NCI-H2227 treated with DMSO at 0.1 percent for 48 hours (cell line): ENCODE measurements around the gene EDDM3A.
"Not testable (repeated sequence)": the region's sequence is repeated elsewhere in the genome, so short reads cannot be mapped to it uniquely, and the experiment has no call there.

Experiments used
- DNase-seq: peaks from one replicate; lab custom pipeline; 2025; lab: John Stamatoyannopoulos, UW

The EDDM3A gene, protein sequence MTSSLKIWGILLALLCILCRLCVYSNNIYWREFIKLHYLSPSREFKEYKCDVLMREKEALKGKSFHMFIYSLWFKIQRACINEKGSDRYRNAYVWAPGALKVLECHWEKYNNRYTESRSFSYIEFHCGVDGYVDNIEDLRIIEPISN

GRCh38 chr14:20745571-20746358 lies at the start of gene EDDM3A:
Gene EDDM3A (plus strand): TSS chr14:20745887. CDS start chr14:20747581, 1,694 bp downstream.
- DNase-seq, result no peak

DNA sequence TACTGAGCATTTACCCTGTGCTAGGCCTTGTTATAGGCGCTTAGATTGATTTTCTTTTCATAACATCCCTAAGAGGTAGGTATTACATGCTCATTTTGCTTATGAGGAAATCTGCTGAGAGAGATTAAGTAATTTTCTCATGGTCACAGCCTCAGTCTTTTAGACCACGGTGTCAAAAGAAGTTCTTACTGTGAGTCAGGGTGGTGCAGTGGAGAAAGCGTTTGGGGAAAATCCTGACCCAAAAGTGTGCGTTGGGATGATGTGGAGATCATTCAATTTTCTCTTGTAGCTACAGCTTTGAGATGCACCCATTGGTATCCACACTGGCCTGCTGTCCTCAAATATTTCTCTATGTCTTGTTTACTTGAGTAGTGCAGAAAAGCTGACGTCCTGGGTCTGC lies 48.9 kb upstream of the EDDM3A start:
- DNase-seq, result no peak

- DNase-seq, result peak; percentile 8
Observed at GRCh38 chr14:20697273-20698017, 48.2 kb upstream of the EDDM3A start.

DNA sequence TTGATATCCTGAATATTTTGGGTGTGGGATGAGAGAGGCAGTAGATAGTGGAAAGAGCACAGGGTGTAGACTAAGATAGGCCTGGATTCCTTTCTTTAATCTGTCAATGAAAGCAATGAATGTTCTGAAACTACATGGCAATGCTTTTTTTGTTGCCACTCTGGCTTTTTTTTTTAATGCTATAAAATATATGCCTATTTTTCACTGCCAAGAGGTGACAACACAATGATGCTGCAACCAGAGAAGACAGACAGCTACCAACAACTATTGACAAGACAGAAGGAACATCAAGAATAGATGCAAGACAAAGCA lies 47.7 kb upstream of the EDDM3A start:
- DNase-seq, result no peak

DNA sequence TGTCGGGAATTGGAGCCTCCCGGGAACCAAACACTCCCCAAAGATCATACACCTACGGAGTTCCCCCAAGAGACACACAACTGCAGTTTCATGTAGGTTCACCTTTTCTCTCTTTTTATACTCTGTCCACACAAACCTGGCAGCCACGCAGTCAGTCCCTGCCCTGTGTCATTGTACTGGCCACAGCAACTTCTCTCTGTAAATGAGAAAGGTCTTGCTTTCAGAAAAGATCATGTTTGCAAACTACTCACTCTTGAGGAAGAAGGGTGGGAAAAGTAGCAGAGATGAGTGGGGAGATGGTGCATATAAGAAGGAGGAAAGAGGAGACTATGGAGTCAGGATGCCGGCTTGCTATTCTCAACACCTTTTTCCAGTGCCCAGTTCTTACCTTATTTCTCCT lies 46.8 kb upstream of the EDDM3A start:
- DNase-seq, result no peak

GRCh38 chr14:20699931-20700330 lies 45.8 kb upstream of the EDDM3A start:
- DNase-seq, result no peak

GRCh38 chr14:20700965-20701364 lies 44.7 kb upstream of the EDDM3A start:
- DNase-seq, result not testable (repeated sequence)

DNA sequence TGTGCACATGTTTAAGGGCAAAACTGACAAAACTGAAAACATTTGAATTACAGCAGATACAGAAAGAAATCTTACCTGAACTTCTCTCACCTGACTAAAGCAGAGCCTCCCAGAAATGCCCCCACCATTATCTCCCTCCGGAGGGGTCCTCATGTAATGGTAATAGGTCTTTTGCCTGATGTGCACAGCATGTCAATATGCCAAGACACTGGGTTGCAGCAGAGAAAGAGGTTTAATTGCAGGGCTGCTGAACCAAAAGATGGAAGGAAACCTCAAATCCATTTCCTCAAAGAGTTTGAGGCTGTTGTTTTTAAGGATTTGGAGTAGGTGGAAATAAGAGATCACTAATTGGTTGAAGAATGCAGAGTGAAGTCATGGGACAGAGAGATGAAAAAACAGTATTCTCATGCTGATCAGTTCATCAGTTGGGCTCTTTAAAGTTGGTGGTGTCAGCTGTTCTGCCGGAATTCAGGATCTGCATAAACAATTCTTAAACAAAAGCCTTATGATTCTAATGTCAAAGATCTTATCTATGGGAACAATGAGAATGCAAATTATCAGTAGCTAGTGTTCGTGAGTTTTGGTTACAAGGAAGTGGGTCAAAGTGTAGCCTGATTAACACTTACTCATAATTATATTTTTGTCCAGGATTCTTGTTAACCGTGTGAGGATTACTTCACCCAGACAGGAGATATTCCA lies 38.9 kb upstream of the EDDM3A start:
- DNase-seq, result no peak

DNA sequence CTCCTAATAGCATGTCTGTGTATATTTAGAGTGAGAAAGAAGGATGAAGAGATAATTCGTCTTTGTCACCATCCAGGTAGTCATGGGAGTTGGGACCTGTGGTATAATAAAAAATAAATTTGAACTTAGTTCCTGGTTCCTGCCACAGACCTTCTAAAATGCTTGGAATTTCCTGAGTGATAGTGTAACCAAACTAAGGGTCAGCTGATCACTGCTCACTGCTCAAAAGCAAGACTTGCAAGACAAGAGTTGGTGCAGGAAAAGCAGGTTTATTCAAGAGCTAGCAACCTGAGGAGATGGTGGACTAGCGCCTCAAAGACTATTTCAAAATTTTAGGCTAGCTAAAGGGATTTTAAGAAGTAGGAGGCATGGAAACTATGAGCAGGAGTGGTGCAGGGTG lies 38.1 kb upstream of the EDDM3A start:
- DNase-seq, result no peak

DNA sequence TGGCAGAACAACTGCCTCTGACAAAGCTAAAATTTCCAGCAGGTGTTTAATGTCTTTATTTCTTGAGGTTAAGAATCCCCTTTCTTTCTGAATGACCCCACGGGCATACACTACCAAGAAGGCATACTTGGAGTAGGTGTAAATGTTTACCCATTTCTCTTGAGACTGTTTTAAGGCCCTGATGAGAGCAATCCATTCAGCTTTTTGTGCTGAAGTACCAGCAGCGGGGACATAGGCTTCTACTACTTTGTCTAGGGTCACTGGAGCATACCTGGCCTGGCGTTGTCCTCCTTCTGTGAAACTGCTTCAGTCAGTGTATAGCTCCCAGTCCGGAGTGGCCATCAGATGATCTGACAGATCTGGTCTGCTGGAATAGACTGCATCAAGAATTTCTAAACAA lies 34.4 kb upstream of the EDDM3A start:
- DNase-seq, result no peak

GRCh38 chr14:20711685-20712084 lies 34.0 kb upstream of the EDDM3A start:
- no peak for DNase-seq

- no peak for DNase-seq
Observed at GRCh38 chr14:20712904-20713303, 32.8 kb upstream of the EDDM3A start.

GRCh38 chr14:20714593-20715250 lies 31.0 kb upstream of the EDDM3A start:
- DNase-seq, result no peak

DNA sequence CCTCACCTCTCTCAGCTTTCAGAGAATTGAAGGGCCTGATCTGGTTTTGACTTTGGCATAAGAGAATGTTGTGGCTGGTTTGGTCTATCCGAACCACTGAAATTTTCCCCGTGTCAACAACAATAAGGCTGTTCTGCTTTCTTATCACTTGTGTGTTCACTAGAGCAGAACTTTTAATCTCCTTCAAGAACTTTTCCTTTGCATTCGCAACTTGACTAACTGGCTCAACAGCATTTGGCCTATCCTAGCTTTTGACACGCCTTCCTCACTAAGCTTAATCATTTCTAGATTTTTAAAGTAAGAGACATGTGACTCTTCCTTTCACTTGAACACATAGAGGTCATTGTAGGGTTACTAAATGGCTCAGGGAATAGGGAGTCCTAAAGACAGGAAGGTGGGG lies 25.9 kb upstream of the EDDM3A start:
- no peak for DNase-seq

GRCh38 chr14:20720741-20721140 lies 24.9 kb upstream of the EDDM3A start:
- no peak for DNase-seq

GRCh38 chr14:20722016-20722415 lies 23.7 kb upstream of the EDDM3A start:
- no peak for DNase-seq

DNA sequence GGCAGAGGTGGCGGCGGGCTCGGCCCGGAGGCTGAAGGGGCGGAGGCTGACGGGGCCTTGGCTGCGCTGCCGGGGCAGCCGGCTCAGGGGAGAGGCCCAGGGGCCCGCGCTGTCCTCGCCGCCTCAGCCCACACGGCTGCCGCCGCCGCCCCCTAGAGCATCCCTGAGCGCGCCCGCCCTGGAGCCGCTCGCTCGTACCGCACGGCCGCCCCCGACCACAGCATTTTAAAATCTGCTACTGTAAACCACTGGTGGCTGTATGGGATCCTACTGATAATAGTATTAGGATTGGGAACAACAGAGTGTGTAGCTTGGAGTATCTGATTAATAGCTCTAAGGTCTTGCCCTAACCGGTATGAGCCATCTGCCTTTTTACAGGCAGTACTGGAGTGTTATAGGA lies 22.2 kb upstream of the EDDM3A start:
- no peak for DNase-seq

DNA sequence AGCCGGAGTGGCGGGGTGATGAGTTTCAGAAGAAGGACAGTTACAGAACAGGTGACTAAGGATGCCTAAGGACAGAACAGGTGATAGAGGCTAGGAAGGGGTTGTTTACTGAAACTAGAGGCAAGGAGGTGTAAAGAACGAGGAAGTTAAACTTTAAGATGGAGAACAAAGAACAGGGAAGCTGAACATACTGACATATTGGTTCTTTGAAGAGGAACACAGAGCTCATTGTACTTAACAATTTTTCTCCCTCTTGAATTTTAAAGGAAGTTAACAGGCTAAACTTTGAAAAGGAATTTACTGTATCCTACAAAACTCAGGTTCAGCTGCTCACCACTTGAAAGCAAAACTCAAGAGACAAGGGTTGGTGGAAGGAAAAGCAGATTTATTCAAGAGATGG lies 19.6 kb upstream of the EDDM3A start:
- DNase-seq, result not testable (repeated sequence)

DNA sequence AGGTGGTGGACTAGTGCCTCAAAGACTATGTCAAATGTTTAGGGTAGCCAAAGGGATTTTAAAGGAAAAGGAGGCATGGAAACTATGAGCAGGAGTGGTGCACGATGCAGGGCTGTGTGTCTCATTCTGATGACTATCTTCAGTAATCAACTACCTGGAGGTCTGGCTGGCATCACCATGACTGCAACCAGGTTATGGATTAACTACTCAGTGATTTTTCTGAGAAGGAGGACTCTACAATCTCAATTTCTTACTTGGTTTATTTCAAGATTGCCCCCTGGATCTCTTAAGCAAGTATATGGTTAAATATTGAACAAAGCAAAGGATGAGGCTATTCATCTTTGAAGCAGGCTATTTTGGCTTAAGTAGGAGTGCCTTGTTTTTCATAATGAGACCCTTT lies 19.2 kb upstream of the EDDM3A start:
- DNase-seq, result no peak

DNA sequence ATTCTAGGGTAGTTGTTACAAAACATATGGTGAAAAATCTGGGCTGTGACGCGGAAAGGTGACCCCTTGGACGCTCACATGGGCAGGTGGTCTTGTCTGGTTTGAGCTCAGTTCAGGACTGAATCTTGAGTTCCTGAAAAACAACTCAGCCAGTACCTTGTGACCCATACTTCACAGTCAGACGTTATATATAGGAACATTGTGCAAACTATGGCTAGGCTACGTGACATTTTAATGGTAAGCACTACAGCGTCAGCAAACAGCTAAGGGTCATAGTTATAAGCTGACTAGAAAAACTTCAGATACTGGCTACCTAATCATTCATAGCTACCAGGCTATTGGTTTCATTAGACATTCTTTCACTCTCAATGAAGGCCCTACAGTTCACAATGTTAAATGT lies 14.8 kb upstream of the EDDM3A start:
- DNase-seq, result no peak

GRCh38 chr14:20732477-20732876 lies 13.2 kb upstream of the EDDM3A start:
- no peak for DNase-seq

- DNase-seq, result no peak
Observed at GRCh38 chr14:20732979-20733635, 12.6 kb upstream of the EDDM3A start.
